Caki2 (cell line): ENCODE measurements around the gene ANKS1A. TPM values are rescaled to one million over a fixed set of nuclear protein-coding genes. Genes with fewer than 3 reads are reported as not detected.

ENCODE experiments used
- DNase-seq: peaks from one replicate; pipeline ENCODE4 v3.0.0-alpha.2; 2015; ENCODE audit warnings: low read depth
- in situ Hi-C: cut with HindIII; loops from 2 replicates; pipeline ENCODE4 v1.10.0; 2016; ENCODE audit warnings: low sequenced_read_pairs, low pct_unique_long_range_greater_than_20kb, mixed read lengths
- total RNA-seq: library from RNA; depleted of rRNA; stranded (reverse); fragments of >200 nt; shearing (Covaris generic); gene quantifications from 2 replicates; pipeline ENCODE4 v1.2.3, GENCODE V29; 2014; ENCODE audit warnings: low replicate concordance

ANKS1A gene
- total RNA-seq, 1 experiment from 2014 or later, result 15.2 TPM

- in situ Hi-C loops, result no loop called here
- no peak for DNase-seq
Measured at GRCh38 chr6:35064757-35065440, 175.8 kb downstream of the ANKS1A start.

GRCh38 chr6:35065441-35065800 lies 176.4 kb downstream of the ANKS1A start:
- in situ Hi-C loops, result no loop called here

GRCh38 chr6:35065870-35066269 lies 176.8 kb downstream of the ANKS1A start:
- DNase-seq, result no peak
- in situ Hi-C loops, result no loop called here

More at GRCh38 chr6:35065441-35065800, 176.4 kb downstream of the ANKS1A start:
- no peak for DNase-seq

GRCh38 chr6:35067234-35067633 lies 178.2 kb downstream of the ANKS1A start:
- no peak for DNase-seq
- in situ Hi-C loops, result no loop called here

GRCh38 chr6:35068206-35068605 lies 179.2 kb downstream of the ANKS1A start:
- DNase-seq, result no peak
- in situ Hi-C loops, result no loop called here

GRCh38 chr6:35068644-35069043 lies 179.6 kb downstream of the ANKS1A start:
- DNase-seq, result no peak
- in situ Hi-C loops, result no loop called here

- in situ Hi-C loops, result no loop called here
- no peak for DNase-seq
Measured at GRCh38 chr6:35069262-35069661, 180.2 kb downstream of the ANKS1A start.

GRCh38 chr6:35070111-35070510 lies 181.1 kb downstream of the ANKS1A start:
- DNase-seq, result no peak
- in situ Hi-C loops, result no loop called here

- no peak for DNase-seq
- in situ Hi-C loops, result no loop called here
Measured at GRCh38 chr6:35071347-35071994, 182.4 kb downstream of the ANKS1A start.

- in situ Hi-C loops, result no loop called here
- DNase-seq, result no peak
Measured at GRCh38 chr6:35072051-35072697, 183.1 kb downstream of the ANKS1A start.

- no peak for DNase-seq
- in situ Hi-C loops, result no loop called here
Measured at GRCh38 chr6:35072698-35073055, 183.6 kb downstream of the ANKS1A start.

- in situ Hi-C loops, result no loop called here
- DNase-seq, result no peak
Measured at GRCh38 chr6:35073211-35073610, 184.2 kb downstream of the ANKS1A start.

GRCh38 chr6:35073766-35074471 lies 184.9 kb downstream of the ANKS1A start:
- DNase-seq, result no peak
- in situ Hi-C loops, result no loop called here

GRCh38 chr6:35076997-35077712 lies 188.1 kb downstream of the ANKS1A start:
- in situ Hi-C loops, result no loop called here
- DNase-seq, result no peak

- in situ Hi-C loops, result no loop called here
- DNase-seq, result no peak
Measured at GRCh38 chr6:35077713-35078105, 188.7 kb downstream of the ANKS1A start.

GRCh38 chr6:35078226-35078850 lies 189.3 kb downstream of the ANKS1A start:
- no peak for DNase-seq
- in situ Hi-C loops, result no loop called here

- in situ Hi-C loops, result no loop called here
- DNase-seq, result no peak
Measured at GRCh38 chr6:35078896-35079295, 189.8 kb downstream of the ANKS1A start.

GRCh38 chr6:35079311-35080000 lies 190.4 kb downstream of the ANKS1A start:
- DNase-seq, result no peak
- in situ Hi-C loops, result no loop called here
